Stimulated activated naive CD8-positive, alpha-beta T cell treated with anti-CD3 and anti-CD28 coated beads, Interleukin-15, Interleukin-2, amounts not matched to agents 100 ng/mL and 50 ng/mL, for 24 hours (primary cell): ENCODE results near the gene RARRES2.
"Not testable (repeated sequence)": the region's sequence is repeated elsewhere in the genome, so short reads cannot be mapped to it uniquely, and the experiment has no call there.

Source experiments
- H3K27ac Mint-ChIP-seq: one replicate; pipeline ENCODE4 v1.8.0; 2021; ENCODE audit warnings: mild to moderate bottlenecking, mixed read lengths
- H3K27me3 Mint-ChIP-seq: one replicate; pipeline ENCODE4 v1.8.0; 2021; ENCODE audit warnings: mixed read lengths
- H3K36me3 Mint-ChIP-seq: one replicate; pipeline ENCODE4 v1.8.0; 2021; ENCODE audit warnings: low read depth, mixed read lengths
- H3K4me1 Mint-ChIP-seq: one replicate; pipeline ENCODE4 v1.8.0; 2021; ENCODE audit warnings: low read depth, mixed read lengths
- H3K4me3 Mint-ChIP-seq: one replicate; pipeline ENCODE4 v1.8.0; 2021; ENCODE audit warnings: mild to moderate bottlenecking, mixed read lengths
- H3K9me3 Mint-ChIP-seq: one replicate; pipeline ENCODE4 v1.8.0; 2021; ENCODE audit warnings: mixed read lengths

RARRES2 gene

GRCh38 chr7:150290317-150290716 lies 51.1 kb downstream of the RARRES2 start:
- not testable (repeated sequence) for H3K9me3 Mint-ChIP-seq, H3K4me1 Mint-ChIP-seq, H3K27ac Mint-ChIP-seq, H3K36me3 Mint-ChIP-seq, H3K4me3 Mint-ChIP-seq, H3K27me3 Mint-ChIP-seq

GRCh38 chr7:150288816-150289215 lies 52.6 kb downstream of the RARRES2 start:
- not testable (repeated sequence) for H3K27me3 Mint-ChIP-seq, H3K27ac Mint-ChIP-seq, H3K4me1 Mint-ChIP-seq, H3K4me3 Mint-ChIP-seq, H3K36me3 Mint-ChIP-seq, H3K9me3 Mint-ChIP-seq
